ENCODE measurements around the gene FRS2.

Gene FRS2

GRCh38 chr12:69620921-69621320 lies 150.7 kb downstream of the FRS2 start:
- in situ Hi-C loops (cut with HindIII; ENCODE audit: low pct_ligation_motif_present, low sequenced_read_pairs) = no loop called here
- TF ChIP-seq CTCF (IDR thresholded peaks at IDR 0.05; ENCODE audit: low read depth, low read length, missing control alignments) = no peak
- Histone ChIP-seq H3K4me3 (ENCODE audit: low read depth, low read length) (no peak overlapping the region), H3K36me3 (replicated peaks) (no peaks in the 10 kb centered on the region), H3K27ac (no peak overlapping the region), H3K27me3 (replicated peaks) (no peaks in the 10 kb centered on the region)
- DNase-seq = no peak

- H3K27ac ChIP-seq = no peak overlapping the region
- no peak for DNase-seq
- H3K4me3 ChIP-seq (ENCODE audit: low read depth, low read length) = no peak overlapping the region
- H3K27me3 ChIP-seq (replicated peaks) = no peaks in the 10 kb centered on the region
- TF ChIP-seq CTCF (IDR thresholded peaks at IDR 0.05; ENCODE audit: low read depth, low read length, missing control alignments) = no peak
- H3K36me3 ChIP-seq (replicated peaks) = no peaks in the 10 kb centered on the region
- in situ Hi-C loops (cut with HindIII; ENCODE audit: low pct_ligation_motif_present, low sequenced_read_pairs) = no loop called here
Observed at GRCh38 chr12:69621551-69621950, 151.4 kb downstream of the FRS2 start.

GRCh38 chr12:69623970-69624369 lies 153.8 kb downstream of the FRS2 start:
- Histone ChIP-seq H3K4me3 (ENCODE audit: low read depth, low read length) (no peak overlapping the region), H3K36me3 (replicated peaks) (no peaks in the 10 kb centered on the region), H3K27me3 (replicated peaks) (no peaks in the 10 kb centered on the region), H3K27ac (no peak overlapping the region)
- TF ChIP-seq CTCF (IDR thresholded peaks at IDR 0.05; ENCODE audit: low read depth, low read length, missing control alignments) = no peak
- DNase-seq = no peak
- in situ Hi-C loops (cut with HindIII; ENCODE audit: low pct_ligation_motif_present, low sequenced_read_pairs) = no loop called here

- no peak overlapping the region for H3K4me3 ChIP-seq (ENCODE audit: low read depth, low read length)
- TF ChIP-seq CTCF (IDR thresholded peaks at IDR 0.05; ENCODE audit: low read depth, low read length, missing control alignments) = no peak
- in situ Hi-C loops (cut with HindIII; ENCODE audit: low pct_ligation_motif_present, low sequenced_read_pairs) = no loop called here
- no peaks in the 10 kb centered on the region for H3K36me3 ChIP-seq (replicated peaks)
- no peaks in the 10 kb centered on the region for H3K27me3 ChIP-seq (replicated peaks)
- H3K27ac ChIP-seq = no peak overlapping the region
- no peak for DNase-seq
Observed at GRCh38 chr12:69627501-69627900, 157.3 kb downstream of the FRS2 start.
